ENCODE data around the gene CNOT8. TPM values are rescaled to one million over a fixed set of nuclear protein-coding genes. Genes with fewer than 3 reads are reported as not detected.

CNOT8 gene
- total RNA-seq, 4 donors from 2014 or later = 55.3 to 83.5 (median 76.6) TPM

DNA sequence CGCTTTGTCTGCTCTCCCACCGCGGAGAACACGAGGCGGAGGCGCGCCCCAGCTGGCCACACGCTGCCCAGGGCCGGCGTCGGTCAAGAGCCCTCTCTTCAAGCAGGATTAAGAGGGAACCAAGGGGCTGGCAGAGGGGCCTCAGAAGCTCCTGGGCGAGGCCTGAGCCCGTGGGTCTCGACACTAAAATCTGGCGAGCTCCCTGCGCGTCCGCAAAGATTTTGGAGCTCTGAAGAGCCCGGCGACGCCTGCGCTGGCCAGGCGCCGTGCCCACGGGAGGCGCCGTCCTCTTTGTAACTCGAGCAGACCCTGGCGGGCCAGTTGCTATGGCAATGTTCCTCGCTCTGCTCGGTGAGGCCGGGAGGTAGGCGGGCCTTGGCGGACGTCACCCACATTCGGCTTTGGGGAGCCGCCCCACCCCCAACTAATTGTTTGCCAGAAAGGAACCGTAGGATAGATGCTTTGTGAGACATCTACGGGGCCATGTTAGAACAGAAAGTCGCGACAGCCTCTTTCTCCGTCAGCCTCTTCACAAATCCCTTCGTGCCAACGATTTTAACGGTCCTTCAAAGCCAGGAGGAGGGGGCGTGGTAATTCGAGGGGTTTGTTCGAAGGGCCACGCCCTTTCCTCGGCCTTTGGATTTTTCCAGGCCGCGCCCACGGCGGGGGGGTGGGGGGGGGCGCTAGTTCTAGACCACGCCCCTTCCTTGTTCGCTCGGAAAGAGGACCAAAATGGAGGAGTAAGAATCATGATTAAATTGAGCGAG is 714 bp upstream of the CNOT8 start:
- Histone ChIP-seq H3K4me3 (peak overlapping the region; percentile 87), H3K4me1 (peaks cover 39% of the 10 kb centered on the region), H3K9me3 (no peaks in the 10 kb centered on the region), H3K27me3 (no peaks in the 10 kb centered on the region), H3K27ac (peak overlapping the region; percentile 99), H3K36me3 (no peaks in the 10 kb centered on the region)
- DNase-seq (ENCODE audit: low spot score in 2 of 2) = peak; percentile 97
- WGBS = 0% methylated on average over 18 of the region's 59 CpGs
- TF ChIP-seq, protein P1, sequence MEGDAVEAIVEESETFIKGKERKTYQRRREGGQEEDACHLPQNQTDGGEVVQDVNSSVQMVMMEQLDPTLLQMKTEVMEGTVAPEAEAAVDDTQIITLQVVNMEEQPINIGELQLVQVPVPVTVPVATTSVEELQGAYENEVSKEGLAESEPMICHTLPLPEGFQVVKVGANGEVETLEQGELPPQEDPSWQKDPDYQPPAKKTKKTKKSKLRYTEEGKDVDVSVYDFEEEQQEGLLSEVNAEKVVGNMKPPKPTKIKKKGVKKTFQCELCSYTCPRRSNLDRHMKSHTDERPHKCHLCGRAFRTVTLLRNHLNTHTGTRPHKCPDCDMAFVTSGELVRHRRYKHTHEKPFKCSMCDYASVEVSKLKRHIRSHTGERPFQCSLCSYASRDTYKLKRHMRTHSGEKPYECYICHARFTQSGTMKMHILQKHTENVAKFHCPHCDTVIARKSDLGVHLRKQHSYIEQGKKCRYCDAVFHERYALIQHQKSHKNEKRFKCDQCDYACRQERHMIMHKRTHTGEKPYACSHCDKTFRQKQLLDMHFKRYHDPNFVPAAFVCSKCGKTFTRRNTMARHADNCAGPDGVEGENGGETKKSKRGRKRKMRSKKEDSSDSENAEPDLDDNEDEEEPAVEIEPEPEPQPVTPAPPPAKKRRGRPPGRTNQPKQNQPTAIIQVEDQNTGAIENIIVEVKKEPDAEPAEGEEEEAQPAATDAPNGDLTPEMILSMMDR (IDR thresholded peaks at IDR 0.05) = no peak
- peak in 2 of 3 donors; percentile 53 to 80 for TF ChIP-seq POLR2AphosphoS5 (IDR thresholded peaks at IDR 0.05)
- peak; percentile 51 to 55 for TF ChIP-seq POLR2A (IDR thresholded peaks at IDR 0.05)

DNA sequence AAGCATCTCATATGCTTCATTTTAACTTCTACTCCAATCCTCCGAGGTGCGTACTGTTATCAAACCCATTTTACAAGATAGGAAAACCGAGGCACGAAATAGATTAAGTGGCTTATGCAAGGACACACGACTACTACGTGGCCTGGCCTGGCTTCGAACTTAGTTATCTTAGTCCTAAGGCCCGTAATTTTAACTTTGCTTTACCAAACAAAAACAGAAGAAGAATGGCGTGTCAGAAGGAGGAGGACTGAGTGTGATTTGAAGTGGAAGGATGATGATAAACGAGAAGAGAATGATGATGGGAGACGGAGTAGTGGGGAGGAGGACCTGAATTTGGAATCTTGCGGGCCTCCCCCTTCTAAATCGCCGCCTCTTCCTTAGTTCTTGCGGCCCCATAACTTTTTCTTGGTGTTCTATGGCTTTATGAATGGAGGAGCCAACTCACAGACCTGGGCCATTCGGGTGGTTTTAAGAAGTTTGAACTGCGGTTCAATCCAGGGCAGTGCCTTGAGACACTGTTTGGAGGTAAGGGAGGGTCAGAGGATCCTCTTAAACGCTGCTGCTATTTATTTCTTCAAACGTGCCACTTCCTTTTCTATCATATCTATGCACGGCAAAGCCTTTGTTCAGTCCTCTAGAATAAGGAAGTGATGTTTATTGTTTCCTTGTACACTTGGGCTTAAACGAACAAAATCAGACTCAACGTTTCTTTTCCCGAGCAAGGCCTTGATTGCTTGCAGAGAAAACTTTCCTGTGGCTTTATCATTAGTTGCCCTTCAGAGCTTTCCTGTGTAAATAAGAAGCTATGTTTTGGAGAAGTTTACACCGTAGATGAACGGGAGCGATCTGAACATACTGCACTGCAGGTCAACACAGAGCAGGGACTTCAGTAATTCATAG is 795 bp downstream of the CNOT8 start:
- no peak for TF ChIP-seq POLR2A (IDR thresholded peaks at IDR 0.05)
- TF ChIP-seq EP300 (IDR thresholded peaks at IDR 0.05) = no peak
- no peak for TF ChIP-seq POLR2AphosphoS5 (IDR thresholded peaks at IDR 0.05)
- TF ChIP-seq, protein P1 (IDR thresholded peaks at IDR 0.05) = no peak
- Histone ChIP-seq H3K9me3 (no peaks in the 10 kb centered on the region), H3K4me3 (peak overlapping the region; percentile 87), H3K4me1 (peaks cover 47% of the 10 kb centered on the region), H3K36me3 (peaks cover 11% of the 10 kb centered on the region), H3K27ac (peak overlapping the region; percentile 99), H3K27me3 (no peaks in the 10 kb centered on the region)
- under 1% methylated on average over 26 of the region's 26 CpGs for WGBS
- DNase-seq (ENCODE audit: low spot score in 2 of 2) = no peak

DNA sequence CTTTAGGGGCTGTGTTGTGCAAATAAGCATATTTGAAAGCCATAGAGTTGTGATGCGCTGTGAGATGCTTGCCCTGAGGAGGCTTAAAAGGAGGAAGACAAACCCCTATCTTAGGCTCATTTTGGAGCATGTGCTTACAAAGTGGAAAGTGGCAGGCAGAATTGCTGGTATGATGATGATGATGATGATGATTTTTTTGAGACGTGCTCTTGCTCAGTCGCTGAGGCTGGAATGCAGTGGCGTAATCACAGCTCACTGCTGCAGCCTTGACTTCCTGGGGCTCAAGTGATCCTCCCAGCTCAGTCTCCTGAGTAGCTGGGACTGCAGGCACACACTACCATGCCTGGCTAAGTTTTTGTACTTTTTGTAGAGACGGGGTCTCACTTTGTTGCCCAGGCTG is 1.7 kb downstream of the CNOT8 start:
- no peak for DNase-seq (ENCODE audit: low spot score in 2 of 2)
- Histone ChIP-seq H3K4me1 (peaks cover 47% of the 10 kb centered on the region), H3K27me3 (no peaks in the 10 kb centered on the region), H3K36me3 (peaks cover 18% of the 10 kb centered on the region), H3K27ac (peak overlapping the region; percentile 99), H3K4me3 (peak overlapping the region; percentile 87), H3K9me3 (no peaks in the 10 kb centered on the region)
- TF ChIP-seq POLR2A (IDR thresholded peaks at IDR 0.05) (no peak), POLR2AphosphoS5 (IDR thresholded peaks at IDR 0.05) (peak in 1 of 3 donors; percentile 45)
- 21% methylated on average over 5 of the region's 5 CpGs for WGBS

DNA sequence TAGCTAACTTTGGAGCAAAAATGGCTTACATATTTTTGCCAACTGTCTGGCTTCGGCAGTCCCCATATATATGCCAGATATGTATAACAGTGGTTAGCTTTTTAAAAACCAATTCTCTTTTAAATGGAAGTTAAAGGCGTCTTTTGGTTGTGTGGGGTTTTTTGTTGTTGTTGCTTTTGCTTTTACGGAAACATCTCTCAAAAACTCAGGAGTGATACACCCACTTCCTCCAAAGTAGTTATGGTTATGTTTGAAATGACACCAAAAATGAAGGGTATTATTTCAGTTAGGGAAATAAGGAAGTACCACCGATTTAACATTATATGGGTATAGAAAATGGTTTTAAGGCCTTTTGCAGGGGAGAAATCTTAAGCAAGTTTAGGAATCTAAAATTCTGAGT is 2.3 kb downstream of the CNOT8 start:
- no peaks in the 10 kb centered on the region for H3K27me3 ChIP-seq
- peak overlapping the region; percentile 99 for H3K27ac ChIP-seq
- no peak for TF ChIP-seq POLR2AphosphoS5 (IDR thresholded peaks at IDR 0.05)
- TF ChIP-seq POLR2A (IDR thresholded peaks at IDR 0.05) = no peak
- TF ChIP-seq, protein P1 (IDR thresholded peaks at IDR 0.05) = no peak
- no peak for TF ChIP-seq EP300 (IDR thresholded peaks at IDR 0.05)
- no peak for DNase-seq (ENCODE audit: low spot score in 2 of 2)
- peaks cover 47% of the 10 kb centered on the region for H3K4me1 ChIP-seq
- H3K36me3 ChIP-seq = peaks cover 25% of the 10 kb centered on the region
- H3K9me3 ChIP-seq = no peaks in the 10 kb centered on the region
- WGBS = 31% methylated on average over 4 of the region's 4 CpGs
- peak overlapping the region; percentile 87 for H3K4me3 ChIP-seq

DNA sequence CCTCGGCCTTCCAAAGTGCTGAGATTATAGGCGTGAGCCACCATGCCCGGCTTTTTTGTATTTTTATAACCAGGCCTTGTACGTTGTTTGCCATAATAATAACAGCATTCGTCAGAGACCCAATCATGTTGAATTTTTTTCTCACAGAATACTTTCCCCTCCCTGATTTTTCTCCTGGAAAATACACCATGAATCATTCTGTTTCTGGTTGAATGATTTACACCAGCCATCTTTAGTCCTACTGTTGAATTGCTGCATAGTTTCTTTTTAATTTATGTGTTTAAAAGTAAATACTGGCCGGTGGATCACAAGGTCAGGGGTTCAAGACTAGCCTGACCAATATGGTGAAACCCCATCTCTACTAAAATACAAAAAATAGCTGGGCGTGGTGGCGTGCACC is 3.5 kb downstream of the CNOT8 start:
- TF ChIP-seq POLR2AphosphoS5 (IDR thresholded peaks at IDR 0.05) = no peak
- TF ChIP-seq, protein P1 (IDR thresholded peaks at IDR 0.05) = no peak
- no peak for TF ChIP-seq POLR2A (IDR thresholded peaks at IDR 0.05)
- TF ChIP-seq EP300 (IDR thresholded peaks at IDR 0.05) = no peak
- 83% methylated on average over 8 of the region's 8 CpGs for WGBS
- Histone ChIP-seq H3K4me1 (peaks cover 42% of the 10 kb centered on the region), H3K36me3 (peaks cover 36% of the 10 kb centered on the region), H3K9me3 (no peaks in the 10 kb centered on the region), H3K4me3 (peak overlapping the region; percentile 87), H3K27me3 (no peaks in the 10 kb centered on the region), H3K27ac (no peak overlapping the region)
- DNase-seq (ENCODE audit: low spot score in 2 of 2) = no peak
